Loucy (cell line): ENCODE data around the gene OPN1LW.

ENCODE experiments used
- H2AFZ ChIP-seq: fragments of 200-600 bp; sonication (generic); 2 replicates; pipeline ENCODE4 v1.6.0; 2016; ENCODE audit warnings: antibody characterized with exemption, mild to moderate bottlenecking, low read length, moderate library complexity
- H3F3A ChIP-seq: fragments of 200-600 bp; 2 replicates; pipeline ENCODE4 v1.6.0; 2016; ENCODE audit warnings: antibody characterized with exemption, low read depth, mild to moderate bottlenecking
- H3K27me3 ChIP-seq: fragments of 200-600 bp; sonication (generic); 2 replicates; pipeline ENCODE4 v1.6.1; 2014; ENCODE audit warnings: low read length, mild to moderate bottlenecking; ENCODE audit not compliant: insufficient read depth, poor library complexity, severe bottlenecking
- H3K36me3 ChIP-seq: fragments of 200-600 bp; sonication (generic); 2 replicates; pipeline ENCODE4 v1.6.1; 2016; ENCODE audit warnings: low read length; ENCODE audit not compliant: insufficient read depth
- H3K4me1 ChIP-seq: fragments of 200-600 bp; sonication (generic); 2 replicates; pipeline ENCODE4 v1.5.1; 2014; ENCODE audit warnings: low read length, mild to moderate bottlenecking; ENCODE audit not compliant: insufficient read depth, poor library complexity, severe bottlenecking
- H3K4me2 ChIP-seq: fragments of 200-600 bp; sonication (generic); 2 replicates; pipeline ENCODE4 v1.6.0; 2014; ENCODE audit warnings: antibody characterized with exemption, low read length, low read depth, mild to moderate bottlenecking; ENCODE audit not compliant: poor library complexity, severe bottlenecking
- H3K4me3 ChIP-seq: fragments of 200-600 bp; sonication (generic); 2 replicates; pipeline ENCODE4 v1.5.1; 2014; ENCODE audit warnings: low read length, mild to moderate bottlenecking, mixed read lengths; ENCODE audit not compliant: poor library complexity, severe bottlenecking
- H3K79me2 ChIP-seq: fragments of 200-600 bp; sonication (generic); 2 replicates; pipeline ENCODE4 v1.6.1; 2014; ENCODE audit warnings: low read length; ENCODE audit not compliant: insufficient read depth
- H3K9ac ChIP-seq: fragments of 200-600 bp; sonication (generic); 2 replicates; pipeline ENCODE4 v1.6.0; 2014; ENCODE audit warnings: mild to moderate bottlenecking, low read depth, low read length, moderate library complexity; ENCODE audit not compliant: poor library complexity, severe bottlenecking
- H3K9me2 ChIP-seq: fragments of 200-600 bp; sonication (generic); replicated peaks from 2 replicates; pipeline ENCODE4 v1.6.1; 2016; ENCODE audit warnings: low read depth, low read length, mixed read lengths
- H3K9me3 ChIP-seq: fragments of 200-600 bp; sonication (generic); 2 replicates; pipeline ENCODE4 v1.6.1; 2014; ENCODE audit warnings: mild to moderate bottlenecking, antibody characterized with exemption, low read length, low read depth; ENCODE audit not compliant: insufficient read depth
- H4K20me1 ChIP-seq: fragments of 200-600 bp; sonication (generic); 2 replicates; pipeline ENCODE4 v1.6.0; 2014; ENCODE audit warnings: antibody characterized with exemption, low read length, mild to moderate bottlenecking; ENCODE audit not compliant: insufficient read depth, poor library complexity, severe bottlenecking
- EZH2phosphoT487 ChIP-seq: fragments of 200-600 bp; IDR thresholded peaks from 2 replicates; pipeline ENCODE4 v1.6.1; 2018; ENCODE audit warnings: antibody characterized with exemption, mild to moderate bottlenecking, moderate library complexity, borderline replicate concordance
- TF ChIP-seq, protein P1 (sequence below): fragments of 200-600 bp; sonication (generic); conservative IDR thresholded peaks from 2 replicates; pipeline ENCODE4 v1.5.1; 2014; ENCODE audit warnings: mild to moderate bottlenecking, antibody characterized with exemption, low read length

OPN1LW gene

DNA sequence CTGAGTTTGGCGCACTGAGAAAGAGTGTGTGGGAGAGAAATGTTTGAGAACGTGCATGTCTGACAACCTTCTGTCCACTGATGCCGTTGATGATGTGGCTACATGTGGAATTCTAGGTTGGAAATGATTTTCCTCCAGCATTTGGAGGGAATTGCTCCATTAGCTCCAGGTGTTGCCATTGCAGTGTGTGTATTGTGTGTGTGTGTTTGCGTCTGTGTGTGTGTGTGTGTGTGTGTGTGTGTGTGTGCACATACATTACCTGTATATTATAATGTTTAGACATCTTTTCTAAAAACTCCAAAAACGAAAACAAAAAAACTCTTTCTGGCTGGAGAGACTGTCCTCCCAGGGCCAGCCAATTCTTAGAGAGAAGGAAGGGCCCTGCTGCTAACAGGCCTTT, 28.3 kb upstream of the OPN1LW start:
- H3K79me2 ChIP-seq, result no peaks in the 10 kb centered on the region
- no peaks in the 10 kb centered on the region for H3K27me3 ChIP-seq
- no peak overlapping the region for H2AFZ ChIP-seq
- no peaks in the 10 kb centered on the region for H3K9me2 ChIP-seq
- no peaks in the 10 kb centered on the region for H3K36me3 ChIP-seq
- TF ChIP-seq, protein P1, sequence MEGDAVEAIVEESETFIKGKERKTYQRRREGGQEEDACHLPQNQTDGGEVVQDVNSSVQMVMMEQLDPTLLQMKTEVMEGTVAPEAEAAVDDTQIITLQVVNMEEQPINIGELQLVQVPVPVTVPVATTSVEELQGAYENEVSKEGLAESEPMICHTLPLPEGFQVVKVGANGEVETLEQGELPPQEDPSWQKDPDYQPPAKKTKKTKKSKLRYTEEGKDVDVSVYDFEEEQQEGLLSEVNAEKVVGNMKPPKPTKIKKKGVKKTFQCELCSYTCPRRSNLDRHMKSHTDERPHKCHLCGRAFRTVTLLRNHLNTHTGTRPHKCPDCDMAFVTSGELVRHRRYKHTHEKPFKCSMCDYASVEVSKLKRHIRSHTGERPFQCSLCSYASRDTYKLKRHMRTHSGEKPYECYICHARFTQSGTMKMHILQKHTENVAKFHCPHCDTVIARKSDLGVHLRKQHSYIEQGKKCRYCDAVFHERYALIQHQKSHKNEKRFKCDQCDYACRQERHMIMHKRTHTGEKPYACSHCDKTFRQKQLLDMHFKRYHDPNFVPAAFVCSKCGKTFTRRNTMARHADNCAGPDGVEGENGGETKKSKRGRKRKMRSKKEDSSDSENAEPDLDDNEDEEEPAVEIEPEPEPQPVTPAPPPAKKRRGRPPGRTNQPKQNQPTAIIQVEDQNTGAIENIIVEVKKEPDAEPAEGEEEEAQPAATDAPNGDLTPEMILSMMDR, result no peak
- TF ChIP-seq EZH2phosphoT487, result no peak
- no peaks in the 10 kb centered on the region for H3K9me3 ChIP-seq
- no peaks in the 10 kb centered on the region for H3K4me1 ChIP-seq
- no peaks in the 10 kb centered on the region for H3F3A ChIP-seq
- H3K9ac ChIP-seq, result no peak overlapping the region
- H4K20me1 ChIP-seq, result no peaks in the 10 kb centered on the region
- H3K4me2 ChIP-seq, result no peak overlapping the region
- no peak overlapping the region for H3K4me3 ChIP-seq

- Histone ChIP-seq H3K4me1 (peaks cover under 1% of the 10 kb centered on the region), H3K4me2 (no peak overlapping the region), H3K36me3 (no peaks in the 10 kb centered on the region), H2AFZ (no peak overlapping the region), H3K9ac (no peak overlapping the region), H3K4me3 (no peak overlapping the region), H3K27me3 (no peaks in the 10 kb centered on the region), H3F3A (no peaks in the 10 kb centered on the region), H4K20me1 (no peaks in the 10 kb centered on the region), H3K79me2 (no peaks in the 10 kb centered on the region), H3K9me2 (no peaks in the 10 kb centered on the region), H3K9me3 (no peaks in the 10 kb centered on the region)
- TF ChIP-seq, protein P1, result no peak
- TF ChIP-seq EZH2phosphoT487, result no peak
Measured at GRCh38 chrX:154116426-154117211, 27.4 kb upstream of the OPN1LW start.

GRCh38 chrX:154117566-154117965, 26.5 kb upstream of the OPN1LW start:
- no peaks in the 10 kb centered on the region for H3F3A ChIP-seq
- no peaks in the 10 kb centered on the region for H4K20me1 ChIP-seq
- peaks cover 10% of the 10 kb centered on the region for H3K4me1 ChIP-seq
- H3K9me3 ChIP-seq, result no peaks in the 10 kb centered on the region
- H3K4me3 ChIP-seq, result no peak overlapping the region
- TF ChIP-seq, protein P1, result no peak
- no peak for TF ChIP-seq EZH2phosphoT487
- H2AFZ ChIP-seq, result no peak overlapping the region
- no peaks in the 10 kb centered on the region for H3K27me3 ChIP-seq
- no peak overlapping the region for H3K4me2 ChIP-seq
- H3K9ac ChIP-seq, result no peak overlapping the region
- no peaks in the 10 kb centered on the region for H3K9me2 ChIP-seq
- H3K79me2 ChIP-seq, result no peaks in the 10 kb centered on the region
- H3K36me3 ChIP-seq, result no peaks in the 10 kb centered on the region
